ENCODE measurements around the gene CDC42BPA. TPM values are rescaled to one million over a fixed set of nuclear protein-coding genes. Genes with fewer than 3 reads are reported as not detected.

Gene CDC42BPA
- polyA plus RNA-seq, 3 donors = 0.20 to 0.45 (median 0.39) TPM

DNA sequence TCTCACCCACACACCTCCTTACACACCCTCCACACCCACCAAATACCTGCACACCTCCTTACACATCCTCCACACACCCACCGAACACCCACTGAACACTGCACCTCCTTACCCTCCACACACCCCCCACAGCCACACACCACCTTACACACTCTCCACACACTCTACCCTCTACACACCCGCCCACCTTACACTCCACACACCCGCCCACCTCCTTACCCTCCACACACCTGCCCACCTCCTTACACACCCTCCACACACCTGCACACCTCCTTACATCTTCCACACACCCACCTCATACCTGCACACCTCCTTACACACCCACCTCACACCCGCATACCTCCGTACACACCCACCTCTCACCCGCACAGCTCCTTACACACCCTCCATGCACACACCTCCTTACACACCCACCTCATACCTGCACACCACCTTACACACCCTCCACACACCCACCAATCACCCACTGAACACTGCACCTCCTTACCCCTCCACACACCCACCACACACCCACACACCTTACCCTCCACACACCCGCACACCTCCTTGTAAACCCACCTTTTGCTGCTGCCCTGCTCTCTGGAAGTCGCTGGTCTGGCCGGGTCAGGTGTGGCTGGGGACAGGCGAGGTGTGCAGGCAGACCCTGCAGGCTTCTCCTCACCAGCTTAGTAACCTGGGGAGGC lies 339.7 kb downstream of the CDC42BPA start:
- no peaks in the 10 kb centered on the region for H3K4me1 ChIP-seq (ENCODE audit: control insufficient read depth in 1 of 2, insufficient read depth in 2 of 2, low read length in 2 of 2)
- no peak overlapping the region for H3K4me2 ChIP-seq (replicated peaks; ENCODE audit: extremely low read depth, low read length, poor library complexity, severe bottlenecking)
- peaks cover 2% of the 10 kb centered on the region for H3K79me2 ChIP-seq (ENCODE audit: insufficient read depth, low read length)
- DNase-seq = no peak
- peaks cover 63 to 72% of the 10 kb centered on the region in 2 donors for H3K36me3 ChIP-seq (replicated peaks in 1 of 2; ENCODE audit: control insufficient read depth in 1 of 2, insufficient read depth in 2 of 2, low read length in 2 of 2)
- no peaks in the 10 kb centered on the region for H3K27me3 Mint-ChIP-seq (ENCODE audit: low read depth in 3 of 3)
- H3K4me3 ChIP-seq (replicated peaks in 1 of 3; ENCODE audit: low read depth in 2 of 3, low read length in 3 of 3) = no peak overlapping the region
- no peak overlapping the region for H3K9ac ChIP-seq (ENCODE audit: insufficient read depth, low read length, poor library complexity, severe bottlenecking)
- H3K4me3 Mint-ChIP-seq = no peak overlapping the region
- intact Hi-C loops (cut with micrococcal nuclease) = no loop called here
- H4K20me1 ChIP-seq (ENCODE audit: insufficient read depth, low read length) = peaks cover 16% of the 10 kb centered on the region
- H3K36me3 Mint-ChIP-seq = peaks cover 36 to 67% of the 10 kb centered on the region in 2 donors
- H2AFZ ChIP-seq (ENCODE audit: insufficient read depth, low read depth, low read length, poor library complexity, severe bottlenecking) = no peak overlapping the region
- H3K9me3 Mint-ChIP-seq = no peaks in the 10 kb centered on the region
- peaks cover 4% of the 10 kb centered on the region for H3K4me1 Mint-ChIP-seq
- peak overlapping the region in 1 of 7 donors; percentile 63 for H3K27ac Mint-ChIP-seq
- no peak overlapping the region for H3K27ac ChIP-seq (ENCODE audit: low read depth in 1 of 2, low read length in 2 of 2)
- TF ChIP-seq, protein P1, sequence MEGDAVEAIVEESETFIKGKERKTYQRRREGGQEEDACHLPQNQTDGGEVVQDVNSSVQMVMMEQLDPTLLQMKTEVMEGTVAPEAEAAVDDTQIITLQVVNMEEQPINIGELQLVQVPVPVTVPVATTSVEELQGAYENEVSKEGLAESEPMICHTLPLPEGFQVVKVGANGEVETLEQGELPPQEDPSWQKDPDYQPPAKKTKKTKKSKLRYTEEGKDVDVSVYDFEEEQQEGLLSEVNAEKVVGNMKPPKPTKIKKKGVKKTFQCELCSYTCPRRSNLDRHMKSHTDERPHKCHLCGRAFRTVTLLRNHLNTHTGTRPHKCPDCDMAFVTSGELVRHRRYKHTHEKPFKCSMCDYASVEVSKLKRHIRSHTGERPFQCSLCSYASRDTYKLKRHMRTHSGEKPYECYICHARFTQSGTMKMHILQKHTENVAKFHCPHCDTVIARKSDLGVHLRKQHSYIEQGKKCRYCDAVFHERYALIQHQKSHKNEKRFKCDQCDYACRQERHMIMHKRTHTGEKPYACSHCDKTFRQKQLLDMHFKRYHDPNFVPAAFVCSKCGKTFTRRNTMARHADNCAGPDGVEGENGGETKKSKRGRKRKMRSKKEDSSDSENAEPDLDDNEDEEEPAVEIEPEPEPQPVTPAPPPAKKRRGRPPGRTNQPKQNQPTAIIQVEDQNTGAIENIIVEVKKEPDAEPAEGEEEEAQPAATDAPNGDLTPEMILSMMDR (IDR thresholded peaks at IDR 0.05) = no peak
- H3K9me3 ChIP-seq (replicated peaks in 1 of 2; ENCODE audit: control insufficient read depth in 1 of 2, insufficient read depth in 1 of 2, low read length in 2 of 2) = no peaks in the 10 kb centered on the region
- WGBS (ENCODE audit: insufficient coverage) = 96% methylated on average over 4 of the region's 10 CpGs
- no peaks in the 10 kb centered on the region for H3K27me3 ChIP-seq (ENCODE audit: control insufficient read depth in 2 of 2, insufficient read depth in 2 of 2, low read length in 2 of 2)

DNA sequence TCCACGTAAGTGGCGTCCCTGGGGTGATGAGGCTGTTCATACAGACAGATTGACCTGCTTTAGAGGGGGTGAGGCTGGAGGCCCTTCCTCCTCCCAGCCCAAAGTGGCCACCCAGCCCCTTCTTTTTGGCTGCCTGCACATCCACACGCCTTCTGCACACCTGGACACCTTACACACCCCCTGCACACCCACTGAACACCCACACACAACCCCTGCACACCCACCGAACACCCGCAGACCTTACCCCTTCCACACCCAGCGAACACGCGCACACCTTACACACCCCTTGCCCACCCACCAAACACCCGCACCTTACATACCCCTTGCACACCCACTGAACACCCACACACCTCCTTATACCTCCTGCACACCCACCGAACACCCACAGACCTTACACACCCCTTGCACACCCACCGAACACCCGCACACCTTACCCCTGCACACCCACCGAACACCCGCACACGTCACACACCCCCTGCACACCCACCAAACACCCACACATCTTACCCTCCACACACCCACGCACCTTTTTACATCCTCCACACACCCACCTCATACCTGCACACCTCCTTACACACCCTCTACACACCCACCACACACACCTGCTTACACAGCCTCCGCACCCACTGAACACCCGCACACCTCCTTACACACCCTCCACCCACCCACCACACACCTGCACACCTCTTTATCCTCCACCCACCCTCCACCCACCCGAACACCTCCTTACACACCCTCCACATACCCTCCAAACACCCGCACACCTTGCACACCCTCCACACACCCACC lies 340.5 kb downstream of the CDC42BPA start:
- Histone ChIP-seq H3K9ac (ENCODE audit: insufficient read depth, low read length, poor library complexity, severe bottlenecking) (no peak overlapping the region), H3K4me2 (replicated peaks; ENCODE audit: extremely low read depth, low read length, poor library complexity, severe bottlenecking) (no peak overlapping the region), H3K4me3 (replicated peaks in 1 of 3; ENCODE audit: low read depth in 2 of 3, low read length in 3 of 3) (no peak overlapping the region), H2AFZ (ENCODE audit: insufficient read depth, low read depth, low read length, poor library complexity, severe bottlenecking) (no peak overlapping the region), H3K79me2 (ENCODE audit: insufficient read depth, low read length) (peaks cover 9% of the 10 kb centered on the region), H3K4me1 (ENCODE audit: control insufficient read depth in 1 of 2, insufficient read depth in 2 of 2, low read length in 2 of 2) (no peaks in the 10 kb centered on the region), H3K9me3 (replicated peaks in 1 of 2; ENCODE audit: control insufficient read depth in 1 of 2, insufficient read depth in 1 of 2, low read length in 2 of 2) (no peaks in the 10 kb centered on the region), H4K20me1 (ENCODE audit: insufficient read depth, low read length) (peaks cover 23% of the 10 kb centered on the region), H3K27me3 (ENCODE audit: control insufficient read depth in 2 of 2, insufficient read depth in 2 of 2, low read length in 2 of 2) (no peaks in the 10 kb centered on the region), H3K36me3 (replicated peaks in 1 of 2; ENCODE audit: control insufficient read depth in 1 of 2, insufficient read depth in 2 of 2, low read length in 2 of 2) (peaks cover 57 to 72% of the 10 kb centered on the region in 2 donors), H3K27ac (ENCODE audit: low read depth in 1 of 2, low read length in 2 of 2) (no peak overlapping the region)
- DNase-seq = no peak
- no peak overlapping the region for H3K4me3 Mint-ChIP-seq
- TF ChIP-seq, protein P1 (IDR thresholded peaks at IDR 0.05) = no peak
- WGBS (ENCODE audit: insufficient coverage) = 98% methylated on average over 14 of the region's 20 CpGs
- H3K4me1 Mint-ChIP-seq = peaks cover 4% of the 10 kb centered on the region
- intact Hi-C loops (cut with micrococcal nuclease) = no loop called here
- H3K36me3 Mint-ChIP-seq = peaks cover 34 to 60% of the 10 kb centered on the region in 2 donors
- no peaks in the 10 kb centered on the region for H3K27me3 Mint-ChIP-seq (ENCODE audit: low read depth in 3 of 3)
- no peak overlapping the region for H3K27ac Mint-ChIP-seq
- H3K9me3 Mint-ChIP-seq = no peaks in the 10 kb centered on the region
